ENCODE measurements around the gene CDH2.

- TF ChIP-seq POLR2A (IDR thresholded peaks at IDR 0.05; ENCODE audit: low read depth, low read length) (no peak), POLR2AphosphoS5 (IDR thresholded peaks at IDR 0.05; ENCODE audit: low read depth, low read length) (no peak)
Measured at GRCh38 chr18:28086670-28087552, 90.0 kb downstream of the CDH2 start.

Data from GM12891 (cell line).